ENCODE data around the gene B4GALT2. TPM values are rescaled to one million over a fixed set of nuclear protein-coding genes. Genes with fewer than 3 reads are reported as not detected.

Gene B4GALT2
- total RNA-seq, 2 donors from 2014 or later: 12.8 to 48.6 TPM

DNA sequence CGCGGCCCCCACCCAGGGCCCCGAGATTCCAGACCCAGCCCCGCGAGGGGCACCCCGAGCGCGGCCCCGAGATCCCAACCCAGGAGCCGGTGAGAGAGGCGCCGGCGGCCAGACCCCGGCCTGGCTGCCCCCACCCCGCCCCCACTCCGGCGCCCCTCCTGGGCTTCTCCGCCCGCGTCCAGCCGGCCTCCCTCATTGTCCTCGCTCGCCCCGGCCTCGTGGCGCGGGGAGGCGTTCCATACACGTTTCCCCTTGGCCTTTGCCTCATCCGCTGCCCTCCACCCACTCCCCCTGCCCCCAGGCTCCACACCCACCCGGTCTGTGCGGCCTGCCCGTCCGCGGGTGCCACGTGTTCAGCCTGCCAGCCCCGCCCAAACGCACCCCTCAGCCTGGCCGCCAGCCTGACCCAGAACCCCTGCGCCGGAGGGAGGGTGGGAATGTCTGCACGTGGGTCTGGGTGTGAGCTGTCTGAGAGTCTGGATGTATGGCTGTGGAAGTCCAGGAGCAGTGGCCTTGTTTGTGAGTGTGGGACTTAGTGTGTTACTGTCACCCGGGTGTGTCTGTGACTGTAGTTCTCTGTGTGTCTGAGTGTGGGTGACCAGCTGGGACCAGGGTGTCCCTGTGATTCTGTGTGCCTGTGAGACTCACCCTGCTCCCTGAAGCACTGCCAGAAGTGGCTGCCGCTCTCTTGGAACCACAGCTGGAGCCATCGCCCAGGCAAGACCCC is 681 bp downstream of the B4GALT2 start:
- Mint-ChIP-seq H3K4me1 (ENCODE audit: low read depth in 2 of 2) (peaks cover 37 to 38% of the 10 kb centered on the region in 2 donors), H3K27ac (peak overlapping the region; percentile 33 to 59), H3K36me3 (peaks cover 24% of the 10 kb centered on the region), H3K27me3 (no peaks in the 10 kb centered on the region), H3K9me3 (no peaks in the 10 kb centered on the region), H3K4me3 (peak overlapping the region; percentile 93)
- ATAC-seq (peak in 1 of 2 donors; percentile 53), DNase-seq (ENCODE audit: low spot score) (no peak)

DNA sequence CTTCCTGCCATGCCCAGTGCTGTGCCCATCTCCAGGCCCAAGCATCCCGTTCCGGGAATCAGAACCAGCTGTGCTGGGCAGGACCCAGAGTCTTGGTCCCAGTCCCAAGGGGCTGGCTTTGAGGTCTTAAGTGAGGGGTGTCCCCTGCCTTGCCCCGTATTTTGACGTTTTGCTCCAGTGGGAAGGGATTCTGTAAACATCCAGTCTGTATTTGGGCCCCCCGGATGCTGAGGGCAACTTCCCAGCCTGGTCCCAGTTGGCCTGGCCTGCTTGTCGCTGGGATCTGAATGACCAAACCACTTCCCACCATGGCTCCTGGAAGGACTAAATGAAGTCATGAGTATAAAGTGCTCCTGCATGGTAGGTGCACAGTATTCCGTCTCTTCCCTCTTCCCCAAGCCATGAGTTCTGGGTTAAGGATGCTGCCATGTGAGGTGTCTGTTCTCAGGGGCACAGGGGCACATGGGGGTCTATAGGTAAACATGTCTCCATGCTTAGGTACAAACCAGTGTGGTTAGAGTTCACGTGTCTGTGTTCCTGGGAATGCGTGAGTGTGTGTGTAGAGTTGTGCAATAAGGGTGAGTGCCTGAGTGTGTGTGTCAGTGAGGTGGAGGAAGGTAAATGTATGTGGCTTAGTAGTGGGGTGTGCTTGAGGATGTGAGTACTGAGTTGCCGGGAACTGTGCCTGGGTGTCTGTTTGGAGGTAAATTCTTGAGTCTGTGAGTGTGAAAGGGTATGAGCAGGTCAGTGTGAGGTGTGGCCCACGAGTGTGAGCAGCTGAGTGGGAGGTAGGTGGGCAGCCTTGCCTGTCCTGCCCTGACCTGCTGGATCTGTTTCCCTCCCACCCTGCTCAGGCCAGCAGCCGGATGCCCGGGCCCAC is 1.5 kb downstream of the B4GALT2 start:
- DNase-seq (ENCODE audit: low spot score): no peak
- H3K4me3 Mint-ChIP-seq: peak overlapping the region; percentile 93
- peaks cover 37 to 38% of the 10 kb centered on the region in 2 donors for H3K4me1 Mint-ChIP-seq (ENCODE audit: low read depth in 2 of 2)
- peak overlapping the region; percentile 33 to 59 for H3K27ac Mint-ChIP-seq
- no peak for ATAC-seq
- peaks cover 24% of the 10 kb centered on the region for H3K36me3 Mint-ChIP-seq
- H3K27me3 Mint-ChIP-seq: no peaks in the 10 kb centered on the region
- no peaks in the 10 kb centered on the region for H3K9me3 Mint-ChIP-seq

DNA sequence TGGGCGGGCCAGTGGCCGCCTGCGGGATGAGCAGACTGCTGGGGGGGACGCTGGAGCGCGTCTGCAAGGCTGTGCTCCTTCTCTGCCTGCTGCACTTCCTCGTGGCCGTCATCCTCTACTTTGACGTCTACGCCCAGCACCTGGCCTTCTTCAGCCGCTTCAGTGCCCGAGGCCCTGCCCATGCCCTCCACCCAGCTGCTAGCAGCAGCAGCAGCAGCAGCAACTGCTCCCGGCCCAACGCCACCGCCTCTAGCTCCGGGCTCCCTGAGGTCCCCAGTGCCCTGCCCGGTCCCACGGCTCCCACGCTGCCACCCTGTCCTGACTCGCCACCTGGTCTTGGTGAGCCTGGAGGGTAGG is 2.1 kb downstream of the B4GALT2 start:
- Mint-ChIP-seq H3K9me3 (no peaks in the 10 kb centered on the region), H3K4me1 (ENCODE audit: low read depth in 2 of 2) (peaks cover 33 to 34% of the 10 kb centered on the region in 2 donors), H3K27me3 (no peaks in the 10 kb centered on the region), H3K27ac (no peak overlapping the region), H3K4me3 (peak overlapping the region; percentile 93), H3K36me3 (peaks cover 24% of the 10 kb centered on the region)
- no peak for DNase-seq (ENCODE audit: low spot score)
- ATAC-seq: no peak

DNA sequence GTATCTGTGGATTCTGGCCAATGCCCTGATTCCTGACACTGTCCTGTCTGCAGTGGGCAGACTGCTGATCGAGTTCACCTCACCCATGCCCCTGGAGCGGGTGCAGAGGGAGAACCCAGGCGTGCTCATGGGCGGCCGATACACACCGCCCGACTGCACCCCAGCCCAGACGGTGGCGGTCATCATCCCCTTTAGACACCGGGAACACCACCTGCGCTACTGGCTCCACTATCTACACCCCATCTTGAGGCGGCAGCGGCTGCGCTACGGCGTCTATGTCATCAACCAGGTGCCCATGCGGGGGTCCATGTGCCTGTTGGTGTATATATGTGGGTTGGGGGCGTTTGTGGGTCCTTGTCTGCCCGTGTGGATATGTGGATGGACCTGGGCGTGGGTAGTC is 2.6 kb downstream of the B4GALT2 start:
- no peak for DNase-seq (ENCODE audit: low spot score)
- ATAC-seq: no peak
- H3K4me3 Mint-ChIP-seq: no peak overlapping the region
- peaks cover 21% of the 10 kb centered on the region for H3K36me3 Mint-ChIP-seq
- no peaks in the 10 kb centered on the region for H3K9me3 Mint-ChIP-seq
- H3K27me3 Mint-ChIP-seq: no peaks in the 10 kb centered on the region
- no peak overlapping the region for H3K27ac Mint-ChIP-seq
- peaks cover 28 to 29% of the 10 kb centered on the region in 2 donors for H3K4me1 Mint-ChIP-seq (ENCODE audit: low read depth in 2 of 2)

DNA sequence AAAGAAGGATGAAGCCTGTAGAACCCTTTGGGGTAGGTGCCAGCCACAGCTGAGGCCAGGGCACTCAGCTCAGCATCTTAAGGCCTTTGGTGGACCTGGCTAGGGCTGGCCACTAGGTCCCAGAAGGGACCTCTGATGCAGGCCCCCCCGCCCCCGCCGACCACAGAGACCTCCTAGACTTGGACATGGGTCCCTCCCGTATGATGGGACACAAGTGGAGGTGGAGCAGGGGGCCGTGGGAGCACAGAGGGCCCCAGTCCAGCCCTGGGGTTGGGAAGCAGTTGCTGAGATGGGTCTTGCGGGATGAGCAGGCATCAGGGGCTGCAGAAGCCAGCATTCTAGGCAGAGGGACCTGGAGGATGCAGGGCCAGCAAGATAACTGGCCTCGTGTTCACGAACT is 3.2 kb downstream of the B4GALT2 start:
- peaks cover 22 to 23% of the 10 kb centered on the region in 2 donors for H3K4me1 Mint-ChIP-seq (ENCODE audit: low read depth in 2 of 2)
- no peak overlapping the region for H3K4me3 Mint-ChIP-seq
- no peak for ATAC-seq
- H3K27ac Mint-ChIP-seq: no peak overlapping the region
- no peak for DNase-seq (ENCODE audit: low spot score)
- H3K36me3 Mint-ChIP-seq: peaks cover 15% of the 10 kb centered on the region
- H3K9me3 Mint-ChIP-seq: no peaks in the 10 kb centered on the region
- H3K27me3 Mint-ChIP-seq: no peaks in the 10 kb centered on the region

DNA sequence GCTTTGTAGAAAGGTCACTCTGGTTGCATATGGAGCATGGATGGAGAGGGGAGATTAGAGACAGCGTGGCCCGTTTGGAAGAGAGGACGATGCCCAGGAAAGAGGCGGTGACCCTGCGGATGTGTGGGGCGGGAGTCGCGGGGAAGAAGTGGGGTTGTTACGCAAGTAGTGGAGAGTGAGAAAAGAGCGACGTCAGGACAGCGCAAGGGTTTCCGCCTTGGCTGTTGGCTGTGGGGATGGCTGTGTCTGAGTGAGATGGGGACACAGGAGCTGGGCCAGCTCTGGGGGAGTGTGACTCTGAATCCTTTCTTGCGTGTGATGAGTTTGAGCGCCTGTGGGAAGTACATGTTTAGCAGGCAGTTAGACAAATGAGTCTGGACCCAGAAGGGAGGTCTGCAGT is 3.8 kb downstream of the B4GALT2 start:
- Mint-ChIP-seq H3K9me3 (no peaks in the 10 kb centered on the region), H3K27me3 (no peaks in the 10 kb centered on the region), H3K4me1 (ENCODE audit: low read depth in 2 of 2) (peaks cover 17% of the 10 kb centered on the region in 2 donors), H3K36me3 (peaks cover 10% of the 10 kb centered on the region), H3K4me3 (no peak overlapping the region), H3K27ac (no peak overlapping the region)
- no peak for ATAC-seq
- DNase-seq (ENCODE audit: low spot score): no peak

DNA sequence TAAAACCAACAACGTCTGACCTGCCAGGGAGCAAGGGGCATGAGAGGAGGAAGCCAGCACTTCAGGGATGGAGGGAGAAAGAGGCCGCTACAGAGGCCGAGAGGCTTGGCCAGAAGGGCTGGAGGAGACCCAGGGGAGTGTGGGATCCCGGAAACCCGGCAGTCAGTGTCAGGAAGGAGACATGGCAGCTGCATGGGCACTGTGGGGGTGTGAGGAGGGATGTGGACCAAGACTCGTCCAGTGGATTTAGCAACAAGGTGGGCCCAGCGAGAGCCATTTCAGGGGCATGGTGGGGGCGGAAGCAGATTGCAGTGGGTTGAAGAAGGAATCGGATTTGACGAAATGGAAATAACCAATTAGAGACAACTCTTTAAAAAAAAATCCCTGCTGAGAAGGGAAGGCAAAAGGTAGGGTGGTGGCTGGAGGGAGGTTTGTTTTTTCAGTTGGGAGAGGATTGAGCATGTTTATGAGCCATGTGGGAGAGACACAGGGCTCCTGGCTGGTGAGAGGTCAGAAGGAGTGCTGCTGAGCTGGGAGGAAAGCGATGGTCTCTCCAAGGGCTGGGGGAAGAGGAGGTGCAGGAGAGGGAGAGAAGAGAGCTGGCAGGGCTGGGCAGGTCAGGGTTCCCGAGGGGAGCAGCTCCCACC is 4.4 kb downstream of the B4GALT2 start:
- Mint-ChIP-seq H3K36me3 (peaks cover 6% of the 10 kb centered on the region), H3K4me3 (no peak overlapping the region), H3K9me3 (no peaks in the 10 kb centered on the region), H3K27me3 (no peaks in the 10 kb centered on the region), H3K27ac (no peak overlapping the region), H3K4me1 (ENCODE audit: low read depth in 2 of 2) (peaks cover 12% of the 10 kb centered on the region in 2 donors)
- ATAC-seq: no peak
- DNase-seq (ENCODE audit: low spot score): no peak

DNA sequence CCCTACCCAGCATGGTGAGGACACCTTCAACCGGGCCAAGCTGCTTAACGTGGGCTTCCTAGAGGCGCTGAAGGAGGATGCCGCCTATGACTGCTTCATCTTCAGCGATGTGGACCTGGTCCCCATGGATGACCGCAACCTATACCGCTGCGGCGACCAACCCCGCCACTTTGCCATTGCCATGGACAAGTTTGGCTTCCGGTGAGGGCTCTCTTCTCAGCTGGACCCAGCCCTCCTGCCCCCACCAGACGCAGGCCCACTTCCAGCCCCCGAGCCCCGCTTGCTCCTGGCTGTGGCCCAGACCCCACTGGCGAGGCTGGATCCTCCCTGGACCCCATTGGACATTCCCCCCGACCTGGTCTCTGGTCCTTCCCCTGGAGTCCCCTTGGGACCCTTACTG is 5.8 kb downstream of the B4GALT2 start:
- no peaks in the 10 kb centered on the region for H3K27me3 Mint-ChIP-seq
- H3K36me3 Mint-ChIP-seq: peaks cover 6% of the 10 kb centered on the region
- H3K4me1 Mint-ChIP-seq (ENCODE audit: low read depth in 2 of 2): peaks cover 7 to 8% of the 10 kb centered on the region in 2 donors
- ATAC-seq (no peak), DNase-seq (ENCODE audit: low spot score) (no peak)
- no peak overlapping the region for H3K27ac Mint-ChIP-seq
- H3K4me3 Mint-ChIP-seq: no peak overlapping the region
- no peaks in the 10 kb centered on the region for H3K9me3 Mint-ChIP-seq

DNA sequence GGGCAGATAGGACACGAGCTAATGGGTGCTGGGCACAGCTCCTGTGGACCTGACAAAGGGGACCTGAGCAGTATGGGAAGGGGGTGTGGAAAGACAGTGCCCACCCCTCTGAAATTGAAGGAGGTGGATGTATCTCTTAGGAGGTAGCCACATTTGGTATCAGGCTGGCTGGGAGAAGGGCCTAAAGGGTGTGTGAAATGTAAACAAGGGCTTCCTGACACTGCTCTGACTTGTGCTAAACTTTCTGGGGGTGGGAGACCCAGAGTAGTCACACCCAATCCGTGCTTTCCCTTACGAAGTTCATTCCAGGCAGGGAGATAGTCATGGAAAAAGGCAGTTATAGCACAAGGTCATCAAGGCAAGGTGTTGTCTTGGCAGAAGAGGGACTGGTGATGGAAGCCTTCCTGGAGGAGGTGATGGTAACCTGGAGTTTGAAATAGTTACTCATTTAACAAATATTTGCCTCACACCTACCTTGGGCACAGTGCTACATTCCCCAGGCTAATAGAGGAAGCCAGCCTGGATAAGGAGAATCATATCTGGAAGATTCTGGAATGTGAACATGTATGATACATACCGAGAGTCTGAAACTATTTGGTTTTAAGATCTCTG is 7.1 kb downstream of the B4GALT2 start:
- DNase-seq (ENCODE audit: low spot score) (no peak), ATAC-seq (no peak)
- Mint-ChIP-seq H3K36me3 (no peaks in the 10 kb centered on the region), H3K4me1 (ENCODE audit: low read depth in 2 of 2) (peaks cover 0 to 2% of the 10 kb centered on the region in 2 donors), H3K27me3 (no peaks in the 10 kb centered on the region), H3K4me3 (no peak overlapping the region), H3K27ac (no peak overlapping the region), H3K9me3 (no peaks in the 10 kb centered on the region)

DNA sequence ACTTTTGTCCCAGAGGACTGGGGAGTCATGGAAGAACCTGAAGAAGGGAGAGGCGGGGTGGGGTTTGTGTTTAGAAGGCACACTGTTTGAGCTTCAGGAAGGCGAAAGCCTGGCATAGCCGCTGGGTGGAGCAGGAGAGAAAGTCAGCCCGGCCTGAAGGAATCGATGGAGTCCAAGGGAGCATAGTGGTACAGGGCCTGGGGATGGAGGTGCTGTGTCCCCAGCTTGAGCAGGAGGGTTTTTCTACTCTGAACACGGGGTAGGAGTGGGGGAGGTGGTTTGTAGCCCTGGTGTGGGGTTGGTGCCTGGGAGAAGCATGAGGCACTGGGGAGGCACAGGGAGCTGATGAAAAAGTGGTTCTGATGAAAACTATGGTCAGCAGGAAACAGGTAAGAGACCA is 7.7 kb downstream of the B4GALT2 start:
- DNase-seq (ENCODE audit: low spot score) (no peak), ATAC-seq (no peak)
- Mint-ChIP-seq H3K27me3 (no peaks in the 10 kb centered on the region), H3K27ac (no peak overlapping the region), H3K9me3 (no peaks in the 10 kb centered on the region), H3K4me1 (ENCODE audit: low read depth in 2 of 2) (peaks cover 0 to 2% of the 10 kb centered on the region in 2 donors), H3K4me3 (no peak overlapping the region), H3K36me3 (no peaks in the 10 kb centered on the region)

DNA sequence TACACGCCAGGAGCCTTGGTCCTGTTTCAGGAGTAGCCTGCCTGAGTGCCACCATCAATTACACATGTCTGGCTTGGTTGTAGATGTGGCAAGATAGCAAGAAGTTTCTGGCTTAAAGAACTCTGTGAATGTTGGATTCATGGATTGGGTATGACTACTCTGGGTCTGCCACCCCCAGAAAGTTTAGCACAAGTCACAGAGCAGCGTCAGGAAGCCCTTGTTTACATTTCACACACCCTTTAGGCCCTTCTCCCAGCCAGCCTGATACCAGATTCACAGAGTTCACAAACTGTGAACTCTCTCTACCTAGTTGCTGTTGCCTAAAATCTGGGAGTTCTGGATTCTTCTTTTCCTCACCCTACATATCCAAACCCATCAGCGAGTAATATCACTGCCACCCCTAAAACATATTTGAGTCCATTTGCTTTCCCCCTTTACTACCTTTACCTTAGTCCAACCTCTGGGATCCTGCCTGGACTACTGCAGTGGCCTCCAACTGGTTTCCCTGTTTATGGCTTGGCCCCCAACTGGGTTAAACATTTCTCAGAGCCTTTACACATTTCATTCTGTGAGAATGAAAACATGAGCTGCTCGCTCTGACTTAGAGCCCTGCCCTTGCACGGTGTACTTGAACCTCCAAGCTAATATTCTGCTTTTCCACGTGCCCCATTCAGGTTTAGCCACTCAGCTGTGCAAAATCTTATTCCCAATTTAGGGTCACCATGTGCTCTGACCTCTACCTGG is 8.3 kb downstream of the B4GALT2 start:
- H3K9me3 Mint-ChIP-seq: no peaks in the 10 kb centered on the region
- no peak overlapping the region for H3K4me3 Mint-ChIP-seq
- peaks cover 4 to 6% of the 10 kb centered on the region in 2 donors for H3K4me1 Mint-ChIP-seq (ENCODE audit: low read depth in 2 of 2)
- DNase-seq (ENCODE audit: low spot score): no peak
- no peaks in the 10 kb centered on the region for H3K36me3 Mint-ChIP-seq
- no peak for ATAC-seq
- no peak overlapping the region for H3K27ac Mint-ChIP-seq
- H3K27me3 Mint-ChIP-seq: no peaks in the 10 kb centered on the region

DNA sequence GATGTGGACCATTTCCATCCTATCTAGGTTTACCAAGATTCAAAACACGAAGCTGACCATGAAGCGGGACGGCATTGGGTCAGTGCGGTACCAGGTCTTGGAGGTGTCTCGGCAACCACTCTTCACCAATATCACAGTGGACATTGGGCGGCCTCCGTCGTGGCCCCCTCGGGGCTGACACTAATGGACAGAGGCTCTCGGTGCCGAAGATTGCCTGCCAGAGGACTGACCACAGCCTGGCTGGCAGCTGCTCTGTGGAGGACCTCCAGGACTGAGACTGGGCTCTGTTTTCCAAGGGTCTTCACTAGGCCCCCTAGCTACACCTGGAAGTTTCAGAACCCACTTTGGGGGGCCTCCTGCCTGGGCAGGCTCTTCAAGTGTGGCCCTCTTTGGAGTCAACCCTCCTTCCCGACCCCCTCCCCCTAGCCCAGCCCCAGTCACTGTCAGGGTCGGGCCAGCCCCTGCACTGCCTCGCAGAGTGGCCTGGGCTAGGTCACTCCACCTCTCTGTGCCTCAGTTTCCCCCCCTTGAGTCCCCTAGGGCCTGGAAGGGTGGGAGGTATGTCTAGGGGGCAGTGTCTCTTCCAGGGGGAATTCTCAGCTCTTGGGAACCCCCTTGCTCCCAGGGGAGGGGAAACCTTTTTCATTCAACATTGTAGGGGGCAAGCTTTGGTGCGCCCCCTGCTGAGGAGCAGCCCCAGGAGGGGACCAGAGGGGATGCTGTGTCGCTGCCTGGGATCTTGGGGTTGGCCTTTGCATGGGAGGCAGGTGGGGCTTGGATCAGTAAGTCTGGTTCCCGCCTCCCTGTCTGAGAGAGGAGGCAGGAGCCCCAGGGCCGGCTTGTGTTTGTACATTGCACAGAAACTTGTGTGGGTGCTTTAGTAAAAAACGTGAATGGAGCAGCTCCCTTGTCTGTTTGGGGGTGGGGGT is 11.5 kb downstream of the B4GALT2 start:
- Mint-ChIP-seq H3K36me3 (no peaks in the 10 kb centered on the region), H3K27me3 (no peaks in the 10 kb centered on the region), H3K4me3 (peak overlapping the region; percentile 79), H3K27ac (peak overlapping the region; percentile 32 to 35), H3K4me1 (ENCODE audit: low read depth in 2 of 2) (peaks cover 10% of the 10 kb centered on the region in 2 donors), H3K9me3 (no peaks in the 10 kb centered on the region)
- DNase-seq (ENCODE audit: low spot score): no peak
- ATAC-seq: no peak
